HCT116 (cell line): ENCODE measurements around the gene ANKHD1. TPM values are rescaled to one million over a fixed set of nuclear protein-coding genes. Genes with fewer than 3 reads are reported as not detected.
A peak's percentile ranks its signal among the peaks of the same experiment; 100 is the strongest.

Experiments
- ATAC-seq: fragments of 200-7000 bp; cut with Tn5 transposase; 2 replicates; pipeline ENCODE4 v1.9.1; 2020; ENCODE audit warnings: mild to moderate bottlenecking, moderate library complexity
- BruUV-seq: library from RNA; stranded (reverse); fragments of 400-500 nt; replicated peaks from 2 replicates; lab custom pipeline; 2021; lab: Mats Ljungman, UMichigan
- CTCF ChIA-PET: fragments of 300-600 bp; sonication (Branson Sonifier 250); formaldehyde crosslinking; loops from one replicate; lab custom pipeline; 2021; ENCODE audit warnings: antibody characterized with exemption; lab: Charles Lee
- POLR2A ChIA-PET: fragments of 300-600, 350-600 bp; sonication (Branson Sonifier 250); formaldehyde crosslinking; loops from one replicate; lab custom pipeline; 2021; ENCODE audit warnings: antibody characterized with exemption; lab: Charles Lee
- RAD21 ChIA-PET, 2 experiments: fragments of 300-600 bp; sonication (Branson Sonifier 250); formaldehyde crosslinking; loops; one replicate each; lab custom pipeline; 2023; ENCODE audit warnings: low total read pairs in 2 of 2; ENCODE audit not compliant: uncharacterized antibody in 2 of 2, unreplicated experiment in 2 of 2, low non-redundant PET in 1 of 2; lab: Charles Lee
- DNase-seq: peaks from one replicate; pipeline ENCODE4 v3.0.0-alpha.2; 2010; ENCODE audit warnings: low read depth, low spot score
- H2AFZ ChIP-seq: fragments of 200-600 bp; shearing (Covaris generic), sonication (generic); 2 replicates; pipeline ENCODE4 v1.6.1; 2017; ENCODE audit warnings: low read depth, mixed run types, mixed read lengths, antibody characterized with exemption, low read length; ENCODE audit not compliant: poor library complexity, severe bottlenecking
- H3K27ac ChIP-seq: 2 replicates; pipeline ENCODE4 v1.5.1; 2012; ENCODE audit warnings: low read depth, low read length
- H3K27me3 ChIP-seq: fragments of 200-600 bp; sonication (generic); 2 replicates; pipeline ENCODE4 v1.6.1; 2016; ENCODE audit warnings: mixed run types, low read length, mixed read lengths; ENCODE audit not compliant: insufficient read depth
- H3K36me3 ChIP-seq, 2 experiments: fragments of 200-500 bp in 1 of 2; fragments of 200-600 bp in 1 of 2; sonication (Bioruptor generic) in 1 of 2; sonication (generic) in 1 of 2; 2 replicates each; pipeline versions ENCODE4 v1.5.1 to v1.6.1; 2014 to 2016; ENCODE audit warnings: low read length in 2 of 2, inconsistent platforms in 1 of 2, mixed read lengths in 1 of 2, mixed run types in 1 of 2; ENCODE audit not compliant: insufficient read depth in 2 of 2, control insufficient read depth in 1 of 2
- H3K4me1 ChIP-seq, 2 experiments: fragments of 200-600 bp in 1 of 2; sonication (generic) in 1 of 2; 2 replicates each; pipeline versions ENCODE4 v1.5.1 to v1.6.1; 2012 to 2017; ENCODE audit warnings: low read length in 2 of 2, inconsistent platforms in 1 of 2, mild to moderate bottlenecking in 1 of 2, mixed read lengths in 1 of 2, mixed run types in 1 of 2, moderate library complexity in 1 of 2; ENCODE audit not compliant: insufficient read depth in 2 of 2, control insufficient read depth in 1 of 2
- H3K4me2 ChIP-seq: fragments of 200-600 bp; sonication (generic); 2 replicates; pipeline ENCODE4 v1.6.1; 2017; ENCODE audit warnings: mixed run types, low read length, mixed read lengths
- H3K4me3 ChIP-seq, 2 experiments: fragments of 200-600 bp in 1 of 2; sonication (generic) in 1 of 2; replicated peaks in 1 of 2; 2 replicates each; pipeline ENCODE4 v1.5.1; 2011 to 2016; ENCODE audit warnings: low read length in 2 of 2, control low read depth in 1 of 2, low read depth in 1 of 2, mild to moderate bottlenecking in 1 of 2, mixed read lengths in 1 of 2, mixed run types in 1 of 2
- H3K79me2 ChIP-seq: fragments of 200-600 bp; sonication (generic); 2 replicates; pipeline ENCODE4 v1.6.1; 2017; ENCODE audit warnings: mild to moderate bottlenecking, mixed run types, low read length, moderate library complexity, mixed read lengths; ENCODE audit not compliant: insufficient read depth
- H3K9ac ChIP-seq: fragments of 200-600 bp; sonication (generic); 2 replicates; pipeline ENCODE4 v1.6.1; 2016; ENCODE audit warnings: low read length, mixed read lengths
- H3K9me2 ChIP-seq: fragments of 200-600 bp; sonication (generic), shearing (Covaris generic); 2 replicates; pipeline ENCODE4 v1.6.1; 2017; ENCODE audit warnings: mixed run types, mild to moderate bottlenecking, moderate library complexity; ENCODE audit not compliant: insufficient read depth
- H3K9me3 ChIP-seq, 2 experiments: fragments of 200-500 bp in 1 of 2; fragments of 200-600 bp in 1 of 2; sonication (Bioruptor generic) in 1 of 2; sonication (generic) in 1 of 2; 2 replicates each; pipeline ENCODE4 v1.6.1; 2014 to 2017; ENCODE audit warnings: low read length in 2 of 2, mixed read lengths in 2 of 2, inconsistent platforms in 1 of 2, low read depth in 1 of 2, mild to moderate bottlenecking in 1 of 2, mixed run types in 1 of 2, moderate library complexity in 1 of 2; ENCODE audit not compliant: control insufficient read depth in 1 of 2, insufficient read depth in 1 of 2
- H4K20me1 ChIP-seq: fragments of 200-600 bp; sonication (generic), shearing (Covaris generic); 2 replicates; pipeline ENCODE4 v1.6.1; 2017; ENCODE audit warnings: mixed run types, mild to moderate bottlenecking, moderate library complexity; ENCODE audit not compliant: insufficient read depth
- CEBPB ChIP-seq: IDR thresholded peaks from 2 replicates; pipeline ENCODE4 v1.6.1; 2012; ENCODE audit warnings: low read depth
- ELF1 ChIP-seq: IDR thresholded peaks from 2 replicates; pipeline ENCODE4 v1.6.1; 2012; ENCODE audit warnings: low read depth, borderline replicate concordance
- EZH2phosphoT487 ChIP-seq: fragments of 200-600 bp; IDR thresholded peaks from 2 replicates; pipeline ENCODE4 v1.6.1; 2018; ENCODE audit warnings: antibody characterized with exemption, borderline replicate concordance
- FOSL1 ChIP-seq: IDR thresholded peaks from 2 replicates; pipeline ENCODE4 v1.6.1; 2012; ENCODE audit warnings: low read depth
- MAX ChIP-seq: IDR thresholded peaks from 2 replicates; pipeline ENCODE4 v1.6.1; 2012
- SIN3A ChIP-seq: IDR thresholded peaks from 2 replicates; pipeline ENCODE4 v1.6.1; 2012; ENCODE audit warnings: low read depth
- SP1 ChIP-seq: IDR thresholded peaks from 2 replicates; pipeline ENCODE4 v1.6.1; 2012; ENCODE audit warnings: low read depth
- SRF ChIP-seq: IDR thresholded peaks from 2 replicates; pipeline ENCODE4 v1.6.1; 2012; ENCODE audit warnings: low read depth
- ZFX ChIP-seq: fragments of 450-650 bp; IDR thresholded peaks from 2 replicates; pipeline ENCODE4 v1.6.1; 2017
- intact Hi-C: fragments of 100-400 bp; cut with micrococcal nuclease; formaldehyde crosslinking; loops from 2 replicates; pipeline ENCODE4 v1.10.0; 2022
- total RNA-seq: library from RNA; stranded (reverse); gene quantifications from one replicate; pipeline ENCODE4 v1.2.1, GENCODE V29; 2021; ENCODE audit not compliant: unreplicated experiment

Gene ANKHD1
- total RNA-seq, 1 experiment from 2014 or later, result 80.8 TPM

- no peaks in the 10 kb centered on the region for H3K9me3 ChIP-seq
- POLR2A ChIA-PET, result no interaction called here
- DNase-seq (no peak), ATAC-seq (no peak)
- H3K4me1 ChIP-seq, result peaks cover 3 to 33% of the 10 kb centered on the region in 2 experiments; a peak in 3 of 4 replicates
- no peaks in the 10 kb centered on the region for H3K79me2 ChIP-seq
- TF ChIP-seq SIN3A (no peak), MAX (no peak), ELF1 (no peak), SRF (no peak), SP1 (no peak)
- no peak within 1 kb of the TSS for H3K27ac ChIP-seq
- no peaks in the 10 kb centered on the region for H3K36me3 ChIP-seq
- peak within 1 kb of the TSS; percentile 88 for H2AFZ ChIP-seq
- CTCF ChIA-PET, result interaction anchor here (1.0 to 3.5 kb wide), 5 partner anchors 8 to 360 kb away, joined by 5 to 186 read pairs (median 8); partner anchors contain the start of gene HBEGF
- no peak within 1 kb of the TSS for H3K4me3 ChIP-seq
- no peaks in the 10 kb centered on the region for H4K20me1 ChIP-seq
- no peak within 1 kb of the TSS for H3K9ac ChIP-seq
- H3K4me2 ChIP-seq, result no peak within 1 kb of the TSS
- no peaks in the 10 kb centered on the region for H3K9me2 ChIP-seq
- BruUV-seq, result no TSS peak
- intact Hi-C loops, result no loop called here
- RAD21 ChIA-PET, result interaction anchor here in 1 of 2 experiments (0.6 kb wide), 1 partner anchor 352 kb away, joined by 3 read pairs; no protein-coding TSS in a partner anchor
- H3K27me3 ChIP-seq, result no peaks in the 10 kb centered on the region
Observed at GRCh38 chr5:140360101-140360500, 41.5 kb upstream of the ANKHD1 start, which contains the start of gene SLC4A9. Gene SLC4A9, plus strand, starts transcription at chr5:140360194. Its CDS starts 43 bp downstream, at chr5:140360237.

- Histone ChIP-seq H4K20me1 (no peaks in the 10 kb centered on the region), H3K4me1 (peaks cover 3 to 37% of the 10 kb centered on the region in 2 experiments; a peak in 3 of 4 replicates), H3K4me2 (no peak overlapping the region), H3K79me2 (no peaks in the 10 kb centered on the region), H3K27ac (no peak overlapping the region), H2AFZ (no peak overlapping the region), H3K27me3 (no peaks in the 10 kb centered on the region), H3K9me3 (no peaks in the 10 kb centered on the region), H3K9me2 (no peaks in the 10 kb centered on the region), H3K9ac (no peak overlapping the region), H3K4me3 (no peak overlapping the region), H3K36me3 (no peaks in the 10 kb centered on the region)
- ChIA-PET POLR2A (no interaction called here), CTCF (interaction anchor here (1.0 to 3.5 kb wide), 6 partner anchors 9 to 359 kb away, joined by 4 to 186 read pairs (median 8); partner anchors contain the start of gene HBEGF), RAD21 (interaction anchor here in 1 of 2 experiments (0.6 kb wide), 1 partner anchor 351 kb away, joined by 3 read pairs; no protein-coding TSS in a partner anchor)
- DNase-seq (no peak), ATAC-seq (no peak)
- no peak for TF ChIP-seq FOSL1
- no peak for TF ChIP-seq SP1
- no peak for TF ChIP-seq ZFX
- no peak for TF ChIP-seq SIN3A
- no peak for TF ChIP-seq CEBPB
- no peak for TF ChIP-seq EZH2phosphoT487
- no peak for TF ChIP-seq MAX
- intact Hi-C loops, result no loop called here
- BruUV-seq, result no TSS peak
Observed at GRCh38 chr5:140360681-140361479, 40.8 kb upstream of the ANKHD1 start.
